SU-DHL-6 (cell line): Measurements from ENCODE around the gene ATL2.

Experiments used
- CTCF ChIP-seq: fragments of 200-600 bp; sonication (generic); IDR thresholded peaks from one replicate; pipeline ENCODE4 v1.5.1; 2017; ENCODE audit warnings: antibody characterized with exemption, mild to moderate bottlenecking, low read length, moderate library complexity; ENCODE audit not compliant: insufficient read depth, poor library complexity, severe bottlenecking
- EZH2phosphoT487 ChIP-seq: fragments of 200-600 bp; sonication (generic), shearing (Covaris generic); conservative IDR thresholded peaks from 2 replicates; pipeline ENCODE4 v1.6.1; 2018; ENCODE audit warnings: mild to moderate bottlenecking, antibody characterized with exemption, low read length, moderate library complexity, mixed read lengths

- TF ChIP-seq CTCF = no peak
- TF ChIP-seq EZH2phosphoT487 = no peak
Measured at GRCh38 chr2:38255211-38255610, 121.9 kb downstream of the ATL2 start.
